Stimulated activated CD4-positive, alpha-beta T cell treated with anti-CD3 and anti-CD28 coated beads, Interleukin-4, amount 100 ng/mL, for 24 hours (primary cell): Measurements from ENCODE around the gene FBXL15.
A peak's percentile ranks its signal among the peaks of the same experiment; 100 is the strongest.

Source experiments
- DNase-seq: peaks from one replicate; pipeline ENCODE4 v3.0.0-alpha.2; 2020

Gene FBXL15

GRCh38 chr10:102411341-102412255 is 9.0 kb upstream of the FBXL15 start:
- no peak for DNase-seq

- no peak for DNase-seq
Measured at GRCh38 chr10:102412293-102412692, 8.3 kb upstream of the FBXL15 start.

DNA sequence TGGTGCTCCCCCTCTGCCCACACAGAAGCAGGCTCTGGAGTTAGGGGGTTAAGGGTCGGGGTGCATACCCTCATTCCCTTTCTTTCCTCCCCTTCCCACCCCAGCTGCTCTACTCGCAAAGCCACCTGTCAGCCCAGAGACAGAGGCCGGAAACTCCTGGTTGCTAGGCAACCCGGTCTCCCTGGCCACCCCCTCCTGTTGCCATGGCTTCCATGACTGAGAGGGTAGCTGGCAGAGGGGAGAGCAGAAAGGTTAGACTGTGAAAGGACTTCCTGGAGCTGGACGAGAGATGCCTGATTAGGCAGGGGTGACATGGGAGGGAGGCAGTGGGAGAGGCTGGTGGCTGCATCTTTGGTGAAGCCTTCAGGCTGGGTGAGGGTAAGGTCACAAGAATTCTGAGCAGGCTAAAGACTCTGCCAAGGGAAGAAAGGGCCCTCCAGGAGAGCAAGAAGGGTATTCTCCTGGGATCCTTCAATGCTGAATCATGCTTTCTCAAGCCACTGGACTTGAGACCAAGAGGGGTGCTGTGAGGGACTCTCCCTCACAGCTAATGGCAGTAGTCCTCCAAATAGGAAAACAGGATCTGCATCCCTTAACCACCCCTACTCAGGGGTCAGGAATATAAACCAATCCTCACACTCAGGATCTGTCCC is 7.5 kb upstream of the FBXL15 start:
- no peak for DNase-seq

- no peak for DNase-seq
Measured at GRCh38 chr10:102413806-102414561, 6.7 kb upstream of the FBXL15 start.

DNA sequence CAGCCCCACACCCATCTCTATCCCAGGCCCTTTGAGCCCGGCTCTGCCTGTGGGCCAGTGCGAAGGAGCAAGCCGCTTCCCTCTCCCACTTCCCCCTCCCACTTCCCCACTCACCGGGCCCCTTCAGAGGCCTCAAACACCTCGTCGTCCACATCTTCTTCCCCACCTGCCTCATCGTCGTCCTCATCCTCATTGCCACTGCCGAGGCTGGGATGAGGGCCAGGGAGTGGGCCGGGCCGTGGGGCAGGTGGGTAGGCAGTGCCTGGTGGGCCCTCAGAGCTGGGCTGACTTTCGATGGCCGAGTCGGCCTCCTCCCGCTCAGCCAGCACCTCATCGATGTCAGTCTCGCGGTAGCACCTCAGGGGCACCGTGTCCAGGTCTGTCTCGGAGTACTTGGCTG is 5.9 kb upstream of the FBXL15 start:
- no peak for DNase-seq

DNA sequence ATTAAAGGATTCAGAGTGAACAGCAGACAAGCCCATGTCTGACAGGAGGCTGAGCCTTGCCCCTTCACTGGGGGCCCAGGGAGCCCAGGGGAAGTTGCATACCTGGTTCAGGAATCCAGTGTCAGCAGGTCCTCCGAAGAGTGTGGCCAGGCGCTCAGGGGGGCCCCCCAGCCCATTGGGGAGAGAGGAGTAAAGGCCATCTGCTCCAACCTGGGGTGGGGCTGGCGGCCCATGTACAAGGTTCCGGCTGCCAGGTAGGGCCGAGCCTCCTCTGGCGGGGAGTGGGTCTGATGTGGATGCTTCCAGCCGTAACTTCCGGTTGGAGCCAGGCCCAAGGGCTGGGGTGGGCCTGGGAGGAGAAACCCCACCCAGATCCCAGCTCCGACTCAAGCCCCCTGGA is 4.4 kb upstream of the FBXL15 start:
- DNase-seq: no peak

DNA sequence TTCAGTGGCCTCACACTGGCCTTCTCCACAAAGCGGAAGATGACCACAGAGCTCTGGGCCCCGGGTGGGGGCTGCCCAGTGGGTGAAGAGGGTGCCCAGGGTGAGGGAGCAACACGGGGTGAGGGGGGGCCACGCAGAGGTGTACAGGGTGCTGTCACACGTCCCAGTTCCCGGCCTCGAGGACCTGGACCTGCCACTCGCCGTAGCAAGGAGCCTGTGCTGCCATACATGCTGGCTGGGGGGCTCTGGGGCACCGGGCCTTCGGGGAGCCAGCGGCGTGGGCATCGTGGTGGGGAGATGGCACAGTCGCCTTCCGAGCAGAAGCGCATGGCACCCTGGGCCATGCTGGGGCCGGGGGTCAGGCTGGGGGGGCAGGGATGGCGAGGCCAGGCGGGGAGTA is 3.9 kb upstream of the FBXL15 start:
- no peak for DNase-seq

DNA sequence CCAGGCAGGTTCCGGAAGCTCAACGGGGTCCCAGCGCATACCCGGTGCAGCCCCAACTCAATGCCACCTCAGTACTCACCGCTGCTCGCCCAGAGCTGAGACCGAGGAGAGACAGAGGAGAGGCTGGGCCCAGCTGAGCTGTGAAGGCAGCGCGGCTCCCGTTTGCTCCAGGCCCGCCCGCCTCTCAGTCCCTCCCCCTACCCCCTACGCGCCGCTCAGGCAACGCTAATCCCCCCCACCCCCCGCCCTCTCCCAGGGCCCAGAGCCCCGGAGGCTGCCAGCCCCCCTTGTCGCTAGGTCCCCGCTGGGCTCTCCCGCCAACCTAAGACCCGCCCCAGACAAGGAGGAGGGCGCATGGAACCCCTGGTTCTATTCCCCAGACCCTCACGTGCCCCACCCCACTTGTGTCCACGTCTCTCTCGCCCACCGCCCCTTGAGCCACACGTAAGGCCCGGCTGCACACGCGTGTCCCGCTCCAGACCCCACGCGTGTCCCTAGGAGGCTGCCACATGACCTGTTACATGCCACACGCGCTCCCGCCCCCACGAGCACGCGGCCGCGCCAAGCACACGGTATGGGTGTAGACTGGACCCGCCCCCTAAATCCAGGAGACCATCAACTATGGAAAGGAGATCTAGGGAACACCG is 1.9 kb upstream of the FBXL15 start, which contains the start of gene PSD:
Gene PSD, minus strand, starts transcription at position 164 of the 647 bp plus-strand sequence. CDS start 1,747 bp downstream, outside the sequence.
- DNase-seq: no peak

GRCh38 chr10:102419269-102420180 is 1.1 kb upstream of the FBXL15 start:
- peak; percentile 72 for DNase-seq

- DNase-seq: no peak
Measured at GRCh38 chr10:102420181-102420713, 389 bp upstream of the FBXL15 start.

DNA sequence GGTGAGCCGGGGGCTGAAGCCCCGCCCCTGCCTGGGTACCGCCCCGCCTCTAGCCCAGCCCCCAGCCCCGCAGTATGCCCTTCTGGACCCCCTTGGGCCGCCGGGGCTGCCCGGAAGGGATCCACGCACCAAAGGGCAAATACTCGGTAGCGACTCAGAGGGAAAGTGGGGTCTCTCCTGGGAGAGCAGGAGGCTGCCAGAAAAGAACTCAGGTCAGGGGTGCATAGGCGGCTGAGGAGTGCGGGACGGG is 796 bp downstream of the FBXL15 start:
- DNase-seq: no peak

DNA sequence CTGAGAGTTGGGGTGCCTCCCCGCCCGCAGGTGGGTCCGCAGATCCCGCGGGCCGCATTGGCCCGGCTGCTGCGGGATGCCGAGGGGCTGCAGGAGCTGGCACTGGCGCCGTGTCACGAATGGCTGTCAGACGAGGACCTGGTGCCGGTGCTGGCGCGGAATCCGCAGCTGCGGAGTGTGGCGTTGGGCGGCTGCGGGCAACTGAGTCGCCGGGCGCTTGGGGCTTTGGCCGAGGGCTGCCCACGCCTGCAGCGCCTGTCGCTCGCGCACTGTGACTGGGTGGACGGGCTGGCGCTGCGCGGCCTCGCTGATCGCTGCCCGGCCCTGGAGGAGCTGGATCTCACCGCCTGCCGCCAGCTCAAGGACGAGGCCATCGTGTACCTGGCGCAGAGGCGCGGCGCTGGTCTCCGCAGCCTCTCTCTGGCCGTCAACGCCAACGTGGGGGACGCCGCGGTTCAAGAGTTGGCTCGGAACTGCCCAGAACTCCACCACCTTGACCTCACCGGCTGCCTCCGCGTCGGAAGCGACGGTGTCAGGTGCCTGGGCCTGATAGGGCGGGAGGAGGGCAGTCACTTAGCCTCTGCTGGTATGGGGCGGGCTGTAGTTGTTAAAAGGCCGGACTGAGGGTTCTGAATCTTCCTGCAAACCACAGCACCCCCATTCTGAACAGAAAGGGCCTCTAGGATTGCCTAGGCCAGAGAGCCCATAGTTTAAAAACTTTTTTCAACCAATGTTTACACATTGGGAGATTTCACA is 1.3 kb downstream of the FBXL15 start:
- no peak for DNase-seq

GRCh38 chr10:102422545-102423129 is 2.0 kb downstream of the FBXL15 start:
- DNase-seq: peak; percentile 59

- DNase-seq: no peak
Measured at GRCh38 chr10:102423372-102423968, 2.8 kb downstream of the FBXL15 start.

DNA sequence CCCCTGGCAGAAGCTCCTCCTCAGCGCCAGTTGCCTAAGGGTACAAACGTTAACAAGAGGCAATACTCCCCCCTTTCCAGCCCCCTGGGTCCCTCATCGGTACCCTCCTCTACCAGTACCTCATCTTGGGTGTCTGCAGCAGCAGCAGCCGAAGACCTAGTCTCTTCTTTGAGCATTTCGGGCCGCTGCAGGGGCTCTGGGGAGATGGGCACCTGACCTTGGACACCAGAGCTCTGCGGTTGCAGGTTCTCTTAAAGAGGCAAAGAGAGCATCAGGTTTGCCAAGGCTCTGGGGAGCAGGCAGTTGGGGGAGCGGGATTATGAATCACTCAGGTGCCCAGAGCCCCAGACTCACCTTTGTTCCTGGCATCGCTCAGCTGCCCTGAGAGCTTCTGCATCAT is 3.5 kb downstream of the FBXL15 start:
- no peak for DNase-seq

GRCh38 chr10:102424916-102425315 is 4.3 kb downstream of the FBXL15 start:
- no peak for DNase-seq

DNA sequence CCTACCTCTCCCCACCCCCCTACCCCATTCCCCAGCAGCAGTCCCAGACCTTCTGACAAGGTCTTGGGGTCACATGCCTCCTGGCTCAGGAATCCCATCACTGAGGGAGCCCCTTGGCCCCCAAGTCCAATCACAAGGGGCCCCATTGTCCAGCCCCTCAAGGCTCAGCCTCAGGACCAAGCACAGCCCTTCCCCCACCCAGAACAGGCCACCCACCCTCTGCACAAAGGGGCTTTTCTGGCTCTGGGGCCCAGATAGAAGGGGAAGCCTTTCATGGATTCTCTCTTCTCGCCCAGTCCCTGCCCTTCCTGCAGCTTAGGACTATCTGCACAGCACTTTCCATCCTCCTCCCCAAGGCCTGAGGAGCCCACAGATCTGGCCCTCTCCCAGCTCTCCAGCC is 4.8 kb downstream of the FBXL15 start:
- DNase-seq: no peak

DNA sequence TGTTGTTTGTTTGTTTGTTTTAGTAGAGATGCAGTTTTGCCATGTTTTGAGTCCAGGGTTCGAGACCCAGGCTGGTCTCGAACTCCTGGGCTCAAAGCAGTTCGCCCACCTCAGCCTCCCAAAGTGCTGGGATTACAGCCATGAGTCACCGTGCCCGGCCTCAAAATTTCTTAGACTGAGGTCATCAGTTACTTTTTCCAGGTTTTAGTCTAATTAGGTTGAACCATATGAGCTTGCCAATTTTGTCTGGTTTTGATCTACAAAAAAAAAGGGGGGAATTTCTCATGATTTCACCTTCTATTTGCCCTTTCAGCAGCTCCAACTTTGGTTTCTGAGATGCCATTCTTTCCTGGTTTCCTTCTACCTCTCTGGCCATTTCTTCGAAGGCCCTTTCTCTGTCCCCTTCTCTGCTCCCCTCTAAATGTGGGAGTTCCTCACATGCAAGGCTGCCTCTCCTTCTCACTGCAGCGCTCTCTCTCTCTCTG is 6.2 kb downstream of the FBXL15 start:
- no peak for DNase-seq

DNA sequence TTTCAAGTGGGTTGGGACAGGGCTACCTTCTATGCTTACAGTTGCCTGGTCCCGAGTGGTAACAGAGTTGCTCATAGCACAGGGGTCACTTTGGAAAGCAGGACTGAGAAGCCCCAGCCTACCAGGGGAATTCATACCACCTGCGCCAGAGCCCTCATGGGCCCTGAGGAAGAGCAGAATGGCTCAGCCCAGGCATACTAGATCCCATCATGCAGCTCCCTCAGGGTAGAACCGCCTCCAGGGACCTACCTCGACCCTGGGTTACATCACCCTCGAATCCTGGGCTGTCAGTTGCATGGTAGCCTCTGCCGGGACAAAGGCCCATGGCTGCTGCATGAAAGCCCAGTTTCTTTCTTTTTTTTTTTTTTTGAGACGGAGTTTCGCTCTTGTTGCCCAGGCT is 8.8 kb downstream of the FBXL15 start:
- no peak for DNase-seq
